Measurements from ENCODE around the gene MTCH2.

MTCH2 gene

DNA sequence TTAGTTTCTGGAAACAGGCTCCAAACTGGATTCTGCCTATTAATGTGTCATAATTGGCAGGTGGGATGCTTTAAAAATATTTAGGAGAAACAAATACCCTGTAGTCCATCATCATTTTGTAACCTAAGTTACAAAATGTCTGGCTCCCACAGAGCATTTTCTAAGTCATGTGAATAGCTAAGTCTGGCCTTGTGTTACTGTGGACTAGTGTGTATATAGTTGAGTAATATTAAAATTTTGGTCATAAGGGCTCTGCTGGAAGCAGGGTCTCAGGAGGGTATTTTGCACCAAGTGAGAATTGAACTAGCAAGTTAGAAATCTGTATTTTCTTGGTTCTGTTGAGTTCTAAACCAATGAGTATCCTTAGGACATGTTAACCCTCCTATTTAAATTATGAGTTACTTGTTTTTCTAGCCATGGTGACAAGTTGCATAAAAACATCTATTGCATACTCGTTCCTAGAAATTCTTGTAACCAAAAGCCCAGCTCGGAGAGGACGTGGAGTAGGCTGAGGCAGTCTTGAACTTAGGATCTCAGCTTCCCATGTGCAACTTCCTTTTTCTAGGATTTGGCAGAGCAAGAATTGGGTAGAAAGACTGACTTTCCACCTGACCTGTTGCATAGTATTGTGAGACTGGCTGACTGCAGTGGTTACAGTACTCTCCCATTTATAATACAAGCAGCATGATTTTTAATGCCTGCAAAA is 71.6 kb downstream of the MTCH2 start:
- TF ChIP-seq YY1 (IDR thresholded peaks at IDR 0.05; ENCODE audit: insufficient read depth, insufficient read length) (no peak), ZNF274 (IDR thresholded peaks at IDR 0.05; ENCODE audit: low read depth, low read length) (no peak), SUZ12 (IDR thresholded peaks at IDR 0.05; ENCODE audit: extremely low read depth, insufficient read depth, insufficient read length) (no peak)
- H3K9ac ChIP-seq (ENCODE audit: insufficient read length, low read depth) = no peak overlapping the region
- no peaks in the 10 kb centered on the region for H3K27me3 ChIP-seq (ENCODE audit: insufficient read depth, insufficient read length)
- DNase-seq (ENCODE audit: low read depth, low spot score) = no peak
- H3K4me3 ChIP-seq (ENCODE audit: insufficient read length, low read depth) = no peak overlapping the region
- no peaks in the 10 kb centered on the region for H3K4me1 ChIP-seq (ENCODE audit: insufficient read depth, insufficient read length)
- H3K36me3 ChIP-seq (ENCODE audit: insufficient read depth, insufficient read length, low read length) = peaks cover 68% of the 10 kb centered on the region
- H3K9me3 ChIP-seq (ENCODE audit: insufficient read depth, low read length) = no peaks in the 10 kb centered on the region

DNA sequence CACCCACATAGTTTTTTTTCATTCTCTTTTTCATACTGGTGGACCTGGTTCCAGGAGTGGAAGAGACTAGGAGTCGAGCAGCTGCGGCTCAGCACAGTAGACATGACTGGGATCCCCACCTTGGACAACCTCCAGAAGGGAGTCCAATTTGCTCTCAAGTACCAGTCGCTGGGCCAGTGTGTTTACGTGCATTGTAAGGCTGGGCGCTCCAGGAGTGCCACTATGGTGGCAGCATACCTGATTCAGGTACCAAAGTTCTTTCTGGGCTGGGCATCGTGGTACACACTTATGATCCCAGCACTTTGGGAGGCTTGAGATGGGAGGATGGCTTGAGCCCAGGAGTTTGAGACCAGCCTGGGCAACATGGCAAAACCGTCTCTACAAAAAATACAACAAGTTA is 72.7 kb downstream of the MTCH2 start:
- no peak overlapping the region for H3K9ac ChIP-seq (ENCODE audit: insufficient read length, low read depth)
- H3K4me1 ChIP-seq (ENCODE audit: insufficient read depth, insufficient read length) = no peaks in the 10 kb centered on the region
- peaks cover 60% of the 10 kb centered on the region for H3K36me3 ChIP-seq (ENCODE audit: insufficient read depth, insufficient read length, low read length)
- H3K27me3 ChIP-seq (ENCODE audit: insufficient read depth, insufficient read length) = no peaks in the 10 kb centered on the region
- DNase-seq (ENCODE audit: low read depth, low spot score) = no peak
- H3K9me3 ChIP-seq (ENCODE audit: insufficient read depth, low read length) = no peaks in the 10 kb centered on the region
- H3K4me3 ChIP-seq (ENCODE audit: insufficient read length, low read depth) = no peak overlapping the region
- TF ChIP-seq ZNF274 (IDR thresholded peaks at IDR 0.05; ENCODE audit: low read depth, low read length) (no peak), SUZ12 (IDR thresholded peaks at IDR 0.05; ENCODE audit: extremely low read depth, insufficient read depth, insufficient read length) (no peak), YY1 (IDR thresholded peaks at IDR 0.05; ENCODE audit: insufficient read depth, insufficient read length) (no peak)

Measured in NT2/D1 (cell line).